SK-N-SH (cell line): ENCODE measurements around the gene IGF1R. TPM values are rescaled to one million over a fixed set of nuclear protein-coding genes. Genes with fewer than 3 reads are reported as not detected.

ENCODE experiments used
- CTCF ChIA-PET: fragments of 300-600, 350-600 bp; formaldehyde crosslinking; extraction: SDS; loops from one replicate; lab custom pipeline; 2021; lab: Yijun Ruan, JAX
- POLR2A ChIA-PET: fragments of 350-600 bp; sonication (Branson Sonifier 250); formaldehyde crosslinking; extraction: SDS; loops from one replicate; lab custom pipeline; 2020; ENCODE audit warnings: antibody characterized with exemption, inconsistent platforms; lab: Yijun Ruan, JAX
- DNase-seq: peaks from one replicate; pipeline ENCODE4 v3.0.0; 2012
- H2AFZ ChIP-seq: fragments of 200-600 bp; sonication (generic); 2 replicates; pipeline ENCODE4 v1.8.1; 2016; ENCODE audit warnings: antibody characterized with exemption, mild to moderate bottlenecking, low read depth
- H3F3A ChIP-seq: fragments of 200-600 bp; sonication (generic); replicated peaks from 2 replicates; pipeline ENCODE3; 2016; ENCODE audit warnings: antibody characterized with exemption, mild to moderate bottlenecking; ENCODE audit not compliant: insufficient read depth
- H3K27ac ChIP-seq, 2 experiments: fragments of 200-500 bp in 1 of 2; fragments of 200-600 bp in 1 of 2; sonication (Bioruptor generic) in 1 of 2; sonication (generic), shearing (Covaris generic) in 1 of 2; 2 replicates each; pipeline versions ENCODE4 v1.5.1 to v1.6.1; 2014 to 2016; ENCODE audit warnings: low read depth in 2 of 2, inconsistent platforms in 1 of 2, low read length in 1 of 2, mild to moderate bottlenecking in 1 of 2, mixed read lengths in 1 of 2
- H3K27me3 ChIP-seq: fragments of 200-600 bp; sonication (generic), shearing (Covaris generic); 2 replicates; pipeline ENCODE4 v1.6.1; 2016; ENCODE audit warnings: mixed run types; ENCODE audit not compliant: insufficient read depth
- H3K36me3 ChIP-seq, 2 experiments: fragments of 200-500 bp in 1 of 2; fragments of 200-600 bp in 1 of 2; sonication (Bioruptor generic) in 1 of 2; sonication (generic) in 1 of 2; replicated peaks in 1 of 2; 2 replicates each; pipeline versions ENCODE3 to v1.5.1; 2014 to 2016; ENCODE audit warnings: low read length in 1 of 2, mild to moderate bottlenecking in 1 of 2; ENCODE audit not compliant: insufficient read depth in 2 of 2, control insufficient read depth in 1 of 2
- H3K4me1 ChIP-seq, 2 experiments: fragments of 200-500 bp in 1 of 2; fragments of 200-600 bp in 1 of 2; sonication (Bioruptor generic) in 1 of 2; sonication (generic), shearing (Covaris generic) in 1 of 2; 2 replicates each; pipeline versions ENCODE4 v1.5.1 to v1.6.1; 2014 to 2016; ENCODE audit warnings: low read depth in 1 of 2, low read length in 1 of 2, mixed run types in 1 of 2; ENCODE audit not compliant: insufficient read depth in 2 of 2, control insufficient read depth in 1 of 2
- H3K4me2 ChIP-seq: fragments of 200-600 bp; sonication (generic), shearing (Covaris generic); 2 replicates; pipeline ENCODE4 v1.6.1; 2017; ENCODE audit warnings: mixed run types
- H3K4me3 ChIP-seq, 2 experiments: fragments of 200-500 bp in 1 of 2; fragments of 200-600 bp in 1 of 2; sonication (Bioruptor generic) in 1 of 2; sonication (generic), shearing (Covaris generic) in 1 of 2; 2 replicates each; pipeline versions ENCODE4 v1.5.1 to v1.8.1; 2014 to 2016; ENCODE audit warnings: low read depth in 2 of 2, inconsistent platforms in 1 of 2, low read length in 1 of 2, mild to moderate bottlenecking in 1 of 2, mixed read lengths in 1 of 2, moderate library complexity in 1 of 2
- H3K79me2 ChIP-seq: fragments of 200-600 bp; sonication (generic); 2 replicates; pipeline ENCODE4 v1.8.1; 2017; ENCODE audit warnings: mild to moderate bottlenecking; ENCODE audit not compliant: insufficient read depth
- H3K9ac ChIP-seq: fragments of 200-600 bp; sonication (generic); 2 replicates; pipeline ENCODE4 v1.6.1; 2017; ENCODE audit warnings: mixed run types
- H3K9me2 ChIP-seq: fragments of 200-600 bp; sonication (generic); 2 replicates; pipeline ENCODE4 v1.6.1; 2017; ENCODE audit warnings: mixed run types
- H3K9me3 ChIP-seq: fragments of 200-600 bp; sonication (generic); 2 replicates; pipeline ENCODE4 v1.6.1; 2017; ENCODE audit warnings: mixed run types, mild to moderate bottlenecking, moderate library complexity
- H4K20me1 ChIP-seq: fragments of 200-600 bp; sonication (generic); 2 replicates; pipeline ENCODE4 v1.6.1; 2017; ENCODE audit warnings: mild to moderate bottlenecking, mixed run types; ENCODE audit not compliant: insufficient read depth
- CHD2 ChIP-seq: fragments of 150-350 bp; IDR thresholded peaks from 2 replicates; pipeline ENCODE4 v1.6.1; 2018; ENCODE audit warnings: low read length; ENCODE audit not compliant: partially characterized antibody
- EZH2phosphoT487 ChIP-seq: fragments of 200-600 bp; sonication (generic); IDR thresholded peaks from 2 replicates; pipeline ENCODE4 v1.6.1; 2017; ENCODE audit warnings: low read depth, mixed run types, mild to moderate bottlenecking, antibody characterized with exemption, moderate library complexity, borderline replicate concordance
- FOXJ3 ChIP-seq: sonication (generic); formaldehyde crosslinking; IDR thresholded peaks from 2 replicates; pipeline ENCODE4 v1.5.1; 2020; ENCODE audit warnings: mild to moderate bottlenecking, missing genetic modification reagents
- FOXM1 ChIP-seq: IDR thresholded peaks from 2 replicates; pipeline ENCODE4 v1.4.0; 2012; ENCODE audit warnings: low read depth, mild to moderate bottlenecking
- GABPA ChIP-seq: IDR thresholded peaks from 2 replicates; pipeline ENCODE4 v1.4.0; 2012; ENCODE audit warnings: low read depth, mild to moderate bottlenecking
- JUND ChIP-seq: IDR thresholded peaks from 2 replicates; pipeline ENCODE4 v1.4.0; 2012
- MXI1 ChIP-seq: IDR thresholded peaks from 2 replicates; pipeline ENCODE4 v1.6.1; 2012; ENCODE audit warnings: mild to moderate bottlenecking, low read depth, low read length, improper control_type of control experiment
- NFIC ChIP-seq: IDR thresholded peaks from 2 replicates; pipeline ENCODE4 v1.4.0; 2012; ENCODE audit warnings: borderline replicate concordance
- NRF1 ChIP-seq: IDR thresholded peaks from 2 replicates; pipeline ENCODE4 v1.6.1; 2012; ENCODE audit warnings: low read depth, mild to moderate bottlenecking, low read length
- POLR2AphosphoS5 ChIP-seq: IDR thresholded peaks from 2 replicates; pipeline ENCODE4 v1.6.1; 2012; ENCODE audit warnings: low read depth, low read length
- RFX5 ChIP-seq: IDR thresholded peaks from 2 replicates; pipeline ENCODE4 v1.6.1; 2012; ENCODE audit warnings: mild to moderate bottlenecking, improper control_type of control experiment, low read length
- RXRA ChIP-seq: IDR thresholded peaks from 2 replicates; pipeline ENCODE4 v1.4.0; 2012; ENCODE audit warnings: low read depth, mild to moderate bottlenecking, borderline replicate concordance
- SIN3A ChIP-seq: IDR thresholded peaks from 2 replicates; pipeline ENCODE4 v1.6.1; 2012; ENCODE audit warnings: low read depth, mild to moderate bottlenecking, low read length, moderate library complexity, borderline replicate concordance
- TAF1 ChIP-seq: IDR thresholded peaks from 2 replicates; pipeline ENCODE4 v1.6.1; 2012; ENCODE audit warnings: low read depth, mild to moderate bottlenecking, low read length, moderate library complexity, borderline replicate concordance
- TCF12 ChIP-seq: IDR thresholded peaks from 2 replicates; pipeline ENCODE4 v1.4.0; 2012
- YY1 ChIP-seq: IDR thresholded peaks from 2 replicates; pipeline ENCODE4 v1.4.0; 2012; ENCODE audit warnings: low read depth, mild to moderate bottlenecking
- WGBS: methylation state at CpG from one replicate; pipeline ENCODE4 v1.1.6; 2017; ENCODE audit warnings: low lambda C conversion rate; 5-methylcytosine and 5-hydroxymethylcytosine counted together
- polyA plus RNA-seq, 3 experiments: library from polyadenylated mRNA; depleted of rRNA; stranded (reverse); fragments of >200 nt; gene quantifications; 2 replicates each; pipeline ENCODE4 v1.2.3, GENCODE V29; 2012
- TF ChIP-seq, protein P1 (sequence below): fragments of 200-600 bp; sonication (generic); IDR thresholded peaks from 2 replicates; pipeline ENCODE4 v1.6.1; 2017; ENCODE audit warnings: antibody characterized with exemption, mild to moderate bottlenecking, moderate library complexity
- TF ChIP-seq, protein P2 (sequence below): IDR thresholded peaks from 2 replicates; pipeline ENCODE4 v1.4.0; 2012; ENCODE audit warnings: low read depth, borderline replicate concordance
- TF ChIP-seq, protein P3 (sequence below): IDR thresholded peaks from 2 replicates; pipeline ENCODE4 v1.6.1; 2012; ENCODE audit warnings: mild to moderate bottlenecking, low read depth, low read length, moderate library complexity

IGF1R gene
- polyA plus RNA-seq, 1 of the 3 experiments (the other 2 are of a cell fraction): 9.5 TPM

DNA sequence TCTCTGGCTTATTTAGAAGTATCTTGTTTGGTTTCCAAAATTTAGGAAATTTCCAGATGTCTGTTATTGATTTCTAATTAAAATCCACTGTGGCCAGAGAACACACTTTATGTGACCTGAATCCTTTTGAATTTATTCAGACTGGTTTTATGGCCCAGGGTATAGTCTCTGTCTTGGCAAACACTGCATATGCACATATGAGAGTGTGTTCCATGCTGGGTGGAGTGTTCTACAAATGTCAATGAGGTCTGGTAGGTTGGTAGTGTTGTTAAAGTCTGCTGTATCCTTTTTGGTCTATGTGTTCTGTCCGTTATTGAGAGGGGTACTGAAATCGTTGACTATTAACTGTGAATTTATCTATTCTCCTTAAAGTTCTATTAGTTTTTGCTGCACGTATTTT lies 329.1 kb downstream of the IGF1R start:
- Histone ChIP-seq H3K36me3 (no peaks in the 10 kb centered on the region), H2AFZ (no peak overlapping the region), H3K4me2 (no peak overlapping the region), H3K9me2 (no peaks in the 10 kb centered on the region), H3K9ac (no peak overlapping the region), H3K9me3 (no peaks in the 10 kb centered on the region), H3K27ac (no peak overlapping the region), H3K79me2 (no peaks in the 10 kb centered on the region), H3F3A (no peaks in the 10 kb centered on the region)
- ChIA-PET POLR2A (no interaction called here), CTCF (no interaction called here)
- 74% methylated on average over 3 of the region's 3 CpGs for WGBS
- DNase-seq: no peak
- no peak for TF ChIP-seq GABPA
- no peak for TF ChIP-seq SIN3A
- TF ChIP-seq, protein P1, sequence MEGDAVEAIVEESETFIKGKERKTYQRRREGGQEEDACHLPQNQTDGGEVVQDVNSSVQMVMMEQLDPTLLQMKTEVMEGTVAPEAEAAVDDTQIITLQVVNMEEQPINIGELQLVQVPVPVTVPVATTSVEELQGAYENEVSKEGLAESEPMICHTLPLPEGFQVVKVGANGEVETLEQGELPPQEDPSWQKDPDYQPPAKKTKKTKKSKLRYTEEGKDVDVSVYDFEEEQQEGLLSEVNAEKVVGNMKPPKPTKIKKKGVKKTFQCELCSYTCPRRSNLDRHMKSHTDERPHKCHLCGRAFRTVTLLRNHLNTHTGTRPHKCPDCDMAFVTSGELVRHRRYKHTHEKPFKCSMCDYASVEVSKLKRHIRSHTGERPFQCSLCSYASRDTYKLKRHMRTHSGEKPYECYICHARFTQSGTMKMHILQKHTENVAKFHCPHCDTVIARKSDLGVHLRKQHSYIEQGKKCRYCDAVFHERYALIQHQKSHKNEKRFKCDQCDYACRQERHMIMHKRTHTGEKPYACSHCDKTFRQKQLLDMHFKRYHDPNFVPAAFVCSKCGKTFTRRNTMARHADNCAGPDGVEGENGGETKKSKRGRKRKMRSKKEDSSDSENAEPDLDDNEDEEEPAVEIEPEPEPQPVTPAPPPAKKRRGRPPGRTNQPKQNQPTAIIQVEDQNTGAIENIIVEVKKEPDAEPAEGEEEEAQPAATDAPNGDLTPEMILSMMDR: no peak
- no peak for TF ChIP-seq NFIC
- no peak for TF ChIP-seq RFX5
- TF ChIP-seq, protein P2, sequence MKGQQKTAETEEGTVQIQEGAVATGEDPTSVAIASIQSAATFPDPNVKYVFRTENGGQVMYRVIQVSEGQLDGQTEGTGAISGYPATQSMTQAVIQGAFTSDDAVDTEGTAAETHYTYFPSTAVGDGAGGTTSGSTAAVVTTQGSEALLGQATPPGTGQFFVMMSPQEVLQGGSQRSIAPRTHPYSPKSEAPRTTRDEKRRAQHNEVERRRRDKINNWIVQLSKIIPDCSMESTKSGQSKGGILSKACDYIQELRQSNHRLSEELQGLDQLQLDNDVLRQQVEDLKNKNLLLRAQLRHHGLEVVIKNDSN: no peak
- no peak for TF ChIP-seq POLR2AphosphoS5
- TF ChIP-seq JUND: no peak
- TF ChIP-seq FOXM1: no peak
- no peak for TF ChIP-seq YY1
- no peak for TF ChIP-seq TAF1
- TF ChIP-seq MXI1: no peak
- no peak for TF ChIP-seq TCF12
- no peak for TF ChIP-seq CHD2
- TF ChIP-seq, protein P3, sequence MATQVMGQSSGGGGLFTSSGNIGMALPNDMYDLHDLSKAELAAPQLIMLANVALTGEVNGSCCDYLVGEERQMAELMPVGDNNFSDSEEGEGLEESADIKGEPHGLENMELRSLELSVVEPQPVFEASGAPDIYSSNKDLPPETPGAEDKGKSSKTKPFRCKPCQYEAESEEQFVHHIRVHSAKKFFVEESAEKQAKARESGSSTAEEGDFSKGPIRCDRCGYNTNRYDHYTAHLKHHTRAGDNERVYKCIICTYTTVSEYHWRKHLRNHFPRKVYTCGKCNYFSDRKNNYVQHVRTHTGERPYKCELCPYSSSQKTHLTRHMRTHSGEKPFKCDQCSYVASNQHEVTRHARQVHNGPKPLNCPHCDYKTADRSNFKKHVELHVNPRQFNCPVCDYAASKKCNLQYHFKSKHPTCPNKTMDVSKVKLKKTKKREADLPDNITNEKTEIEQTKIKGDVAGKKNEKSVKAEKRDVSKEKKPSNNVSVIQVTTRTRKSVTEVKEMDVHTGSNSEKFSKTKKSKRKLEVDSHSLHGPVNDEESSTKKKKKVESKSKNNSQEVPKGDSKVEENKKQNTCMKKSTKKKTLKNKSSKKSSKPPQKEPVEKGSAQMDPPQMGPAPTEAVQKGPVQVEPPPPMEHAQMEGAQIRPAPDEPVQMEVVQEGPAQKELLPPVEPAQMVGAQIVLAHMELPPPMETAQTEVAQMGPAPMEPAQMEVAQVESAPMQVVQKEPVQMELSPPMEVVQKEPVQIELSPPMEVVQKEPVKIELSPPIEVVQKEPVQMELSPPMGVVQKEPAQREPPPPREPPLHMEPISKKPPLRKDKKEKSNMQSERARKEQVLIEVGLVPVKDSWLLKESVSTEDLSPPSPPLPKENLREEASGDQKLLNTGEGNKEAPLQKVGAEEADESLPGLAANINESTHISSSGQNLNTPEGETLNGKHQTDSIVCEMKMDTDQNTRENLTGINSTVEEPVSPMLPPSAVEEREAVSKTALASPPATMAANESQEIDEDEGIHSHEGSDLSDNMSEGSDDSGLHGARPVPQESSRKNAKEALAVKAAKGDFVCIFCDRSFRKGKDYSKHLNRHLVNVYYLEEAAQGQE: no peak
- TF ChIP-seq FOXJ3 (CRISPR knock-in tag): no peak
- TF ChIP-seq EZH2phosphoT487: no peak
- TF ChIP-seq RXRA: no peak
- no peak for TF ChIP-seq NRF1
- TF ChIP-seq, all 33 proteins: peak for 0
- H4K20me1 ChIP-seq: no peaks in the 10 kb centered on the region
- no peaks in the 10 kb centered on the region for H3K27me3 ChIP-seq
- H3K4me1 ChIP-seq: no peaks in the 10 kb centered on the region
- H3K4me3 ChIP-seq: no peak overlapping the region
